Caco-2 (cell line): Measurements from ENCODE around the gene CKAP2L. TPM values are rescaled to one million over a fixed set of nuclear protein-coding genes. Genes with fewer than 3 reads are reported as not detected.

ENCODE experiments used
- BruUV-seq: library from RNA; stranded (reverse); fragments of 400-500 nt; replicated peaks from 2 replicates; lab custom pipeline; 2021; lab: Mats Ljungman, UMichigan
- CTCF ChIA-PET: fragments of 300-600 bp; sonication (Branson Sonifier 250); formaldehyde crosslinking; loops from one replicate; lab custom pipeline; 2022; ENCODE audit warnings: antibody characterized with exemption; lab: Charles Lee
- POLR2A ChIA-PET: fragments of 300-600 bp; sonication (Branson Sonifier 250); formaldehyde crosslinking; loops from one replicate; lab custom pipeline; 2022; ENCODE audit warnings: antibody characterized with exemption; lab: Charles Lee
- DNase-seq, 2 experiments: peaks; one replicate each; pipeline versions ENCODE4 v3.0.0 to v3.0.0-alpha.2; 2020 to 2022
- H3K27me3 ChIP-seq: replicated peaks from 2 replicates; pipeline ENCODE4 v1.6.0; 2011; ENCODE audit warnings: low read length; ENCODE audit not compliant: control insufficient read depth, insufficient read depth
- H3K36me3 ChIP-seq: 2 replicates; pipeline ENCODE4 v1.5.1; 2011; ENCODE audit warnings: low read length; ENCODE audit not compliant: control insufficient read depth, insufficient read depth
- H3K4me1 ChIP-seq: fragments of 250-450 bp; sonication (Bioruptor Pico); 2 replicates; pipeline ENCODE4 v1.5.1; 2020; ENCODE audit warnings: mild to moderate bottlenecking
- H3K4me3 ChIP-seq: 2 replicates; pipeline ENCODE4 v1.5.1; 2011; ENCODE audit warnings: low read depth, mild to moderate bottlenecking, control low read depth, low read length
- H3K9me3 ChIP-seq: fragments of 250-450 bp; sonication (Bioruptor Pico); 2 replicates; pipeline ENCODE4 v1.5.1; 2020; ENCODE audit warnings: mild to moderate bottlenecking, moderate library complexity
- H3K27ac Mint-ChIP-seq: one replicate; pipeline ENCODE4 v1.8.0; 2022; ENCODE audit warnings: mixed read lengths; ENCODE audit not compliant: unreplicated experiment
- H3K27me3 Mint-ChIP-seq: one replicate; pipeline ENCODE4 v1.8.0; 2022; ENCODE audit warnings: mixed read lengths; ENCODE audit not compliant: insufficient read depth, unreplicated experiment
- H3K36me3 Mint-ChIP-seq: one replicate; pipeline ENCODE4 v1.8.0; 2022; ENCODE audit warnings: mild to moderate bottlenecking, mixed read lengths; ENCODE audit not compliant: insufficient read depth, unreplicated experiment
- H3K4me1 Mint-ChIP-seq: one replicate; pipeline ENCODE4 v1.8.0; 2022; ENCODE audit warnings: low read depth, mixed read lengths; ENCODE audit not compliant: unreplicated experiment
- H3K4me3 Mint-ChIP-seq: one replicate; pipeline ENCODE4 v1.8.0; 2022; ENCODE audit warnings: mild to moderate bottlenecking, moderate library complexity, mixed read lengths; ENCODE audit not compliant: unreplicated experiment
- H3K9me3 Mint-ChIP-seq: one replicate; pipeline ENCODE4 v1.8.0; 2022; ENCODE audit warnings: mixed read lengths; ENCODE audit not compliant: unreplicated experiment
- intact Hi-C: fragments of 100-400 bp; cut with micrococcal nuclease; formaldehyde crosslinking; loops from one replicate; pipeline ENCODE4 v1.10.0; 2022; ENCODE audit not compliant: unreplicated experiment
- total RNA-seq: library from RNA; stranded (reverse); gene quantifications from 2 replicates; pipeline ENCODE4 v1.2.3, GENCODE V29; 2022
- TF ChIP-seq, protein P1 (sequence below), 2 experiments: fragments of 200-600 bp in 1 of 2; IDR thresholded peaks; 1 replicate in 1 of 2; 2 replicates in 1 of 2; pipeline versions ENCODE4 v1.5.1 to v1.8.0; 2011 to 2022; ENCODE audit warnings: antibody characterized with exemption in 1 of 2, control low read depth in 1 of 2, inconsistent platforms in 1 of 2, low read depth in 1 of 2, low read length in 1 of 2, mild to moderate bottlenecking in 1 of 2, moderate library complexity in 1 of 2; ENCODE audit not compliant: insufficient read depth in 1 of 2, severe bottlenecking in 1 of 2, unreplicated experiment in 1 of 2

The CKAP2L gene
- total RNA-seq, 1 experiment from 2014 or later, result 20.7 TPM

DNA sequence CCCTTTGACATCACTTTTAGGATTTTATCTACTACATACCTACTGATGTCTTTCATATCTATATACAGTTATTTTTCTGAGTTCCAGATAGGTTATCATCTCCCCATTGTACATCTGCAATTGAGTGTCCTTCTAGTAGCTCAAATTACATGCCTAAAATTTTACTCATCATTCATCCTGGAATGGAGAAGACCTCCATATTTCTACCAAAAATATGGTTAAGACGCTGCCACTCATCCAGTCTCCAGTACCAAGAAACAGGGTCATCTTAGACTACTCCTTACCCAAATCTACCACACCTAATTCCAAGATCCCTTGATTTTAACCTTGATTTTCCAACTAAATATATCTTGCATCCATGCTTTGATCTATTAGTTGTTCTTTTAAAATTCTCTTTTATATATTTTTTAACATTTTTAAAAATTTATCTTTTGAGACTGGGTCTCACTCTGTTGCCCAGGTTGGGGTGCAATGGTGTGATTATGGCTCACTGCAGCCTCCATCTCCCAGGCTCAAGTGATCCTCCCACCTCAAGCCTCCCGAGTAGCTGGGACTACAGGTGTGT, 8.6 kb upstream of the CKAP2L start:
- BruUV-seq, result no TSS peak
- H3K27me3 Mint-ChIP-seq, result no peaks in the 10 kb centered on the region
- H3K9me3 Mint-ChIP-seq, result peaks cover 9% of the 10 kb centered on the region
- no peaks in the 10 kb centered on the region for H3K36me3 Mint-ChIP-seq
- H3K4me3 ChIP-seq, result no peak overlapping the region
- no peaks in the 10 kb centered on the region for H3K36me3 ChIP-seq
- no peaks in the 10 kb centered on the region for H3K4me1 ChIP-seq
- no peaks in the 10 kb centered on the region for H3K4me1 Mint-ChIP-seq
- ChIA-PET POLR2A (no interaction called here), CTCF (no interaction called here)
- H3K9me3 ChIP-seq, result no peaks in the 10 kb centered on the region
- H3K4me3 Mint-ChIP-seq, result no peak overlapping the region
- TF ChIP-seq, protein P1, sequence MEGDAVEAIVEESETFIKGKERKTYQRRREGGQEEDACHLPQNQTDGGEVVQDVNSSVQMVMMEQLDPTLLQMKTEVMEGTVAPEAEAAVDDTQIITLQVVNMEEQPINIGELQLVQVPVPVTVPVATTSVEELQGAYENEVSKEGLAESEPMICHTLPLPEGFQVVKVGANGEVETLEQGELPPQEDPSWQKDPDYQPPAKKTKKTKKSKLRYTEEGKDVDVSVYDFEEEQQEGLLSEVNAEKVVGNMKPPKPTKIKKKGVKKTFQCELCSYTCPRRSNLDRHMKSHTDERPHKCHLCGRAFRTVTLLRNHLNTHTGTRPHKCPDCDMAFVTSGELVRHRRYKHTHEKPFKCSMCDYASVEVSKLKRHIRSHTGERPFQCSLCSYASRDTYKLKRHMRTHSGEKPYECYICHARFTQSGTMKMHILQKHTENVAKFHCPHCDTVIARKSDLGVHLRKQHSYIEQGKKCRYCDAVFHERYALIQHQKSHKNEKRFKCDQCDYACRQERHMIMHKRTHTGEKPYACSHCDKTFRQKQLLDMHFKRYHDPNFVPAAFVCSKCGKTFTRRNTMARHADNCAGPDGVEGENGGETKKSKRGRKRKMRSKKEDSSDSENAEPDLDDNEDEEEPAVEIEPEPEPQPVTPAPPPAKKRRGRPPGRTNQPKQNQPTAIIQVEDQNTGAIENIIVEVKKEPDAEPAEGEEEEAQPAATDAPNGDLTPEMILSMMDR (IDR thresholded peaks at IDR 0.05; ENCODE audit: insufficient read depth in 1 of 2, low read depth in 1 of 2, low read length in 1 of 2, severe bottlenecking in 1 of 2, unreplicated experiment in 1 of 2), result no peak
- no peaks in the 10 kb centered on the region for H3K27me3 ChIP-seq
- H3K27ac Mint-ChIP-seq, result no peak overlapping the region
- intact Hi-C loops, result no loop called here
- no peak for DNase-seq

DNA sequence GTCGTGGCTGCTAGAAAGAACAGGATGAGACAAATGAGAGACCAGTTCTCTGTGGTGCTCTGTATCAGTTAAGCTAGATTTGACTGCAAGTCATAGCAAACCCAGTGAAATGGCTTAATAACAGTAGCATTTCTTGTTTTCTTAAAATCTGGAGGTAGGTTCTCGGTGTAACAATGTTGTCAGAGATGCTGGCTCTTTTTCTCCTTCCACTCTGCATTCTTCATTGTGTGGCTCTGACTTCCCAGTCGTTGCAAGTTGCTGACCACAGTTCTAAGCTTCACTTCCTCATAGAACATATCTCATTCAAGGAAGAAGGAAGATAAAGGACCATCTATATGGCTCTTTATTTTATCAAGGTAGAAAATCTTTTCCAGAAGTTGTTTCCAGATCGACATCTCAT, 7.9 kb upstream of the CKAP2L start:
- Histone ChIP-seq H3K9me3 (no peaks in the 10 kb centered on the region), H3K36me3 (no peaks in the 10 kb centered on the region), H3K4me3 (no peak overlapping the region), H3K4me1 (no peaks in the 10 kb centered on the region), H3K27me3 (no peaks in the 10 kb centered on the region)
- TF ChIP-seq, protein P1 (IDR thresholded peaks at IDR 0.05; ENCODE audit: insufficient read depth in 1 of 2, low read depth in 1 of 2, low read length in 1 of 2, severe bottlenecking in 1 of 2, unreplicated experiment in 1 of 2), result no peak
- H3K27me3 Mint-ChIP-seq, result no peaks in the 10 kb centered on the region
- no TSS peak for BruUV-seq
- POLR2A ChIA-PET, result no interaction called here
- H3K9me3 Mint-ChIP-seq, result peaks cover 9% of the 10 kb centered on the region
- no peak overlapping the region for H3K4me3 Mint-ChIP-seq
- H3K4me1 Mint-ChIP-seq, result no peaks in the 10 kb centered on the region
- no peak overlapping the region for H3K27ac Mint-ChIP-seq
- intact Hi-C loops, result no loop called here
- CTCF ChIA-PET, result no interaction called here
- H3K36me3 Mint-ChIP-seq, result no peaks in the 10 kb centered on the region
- no peak for DNase-seq

DNA sequence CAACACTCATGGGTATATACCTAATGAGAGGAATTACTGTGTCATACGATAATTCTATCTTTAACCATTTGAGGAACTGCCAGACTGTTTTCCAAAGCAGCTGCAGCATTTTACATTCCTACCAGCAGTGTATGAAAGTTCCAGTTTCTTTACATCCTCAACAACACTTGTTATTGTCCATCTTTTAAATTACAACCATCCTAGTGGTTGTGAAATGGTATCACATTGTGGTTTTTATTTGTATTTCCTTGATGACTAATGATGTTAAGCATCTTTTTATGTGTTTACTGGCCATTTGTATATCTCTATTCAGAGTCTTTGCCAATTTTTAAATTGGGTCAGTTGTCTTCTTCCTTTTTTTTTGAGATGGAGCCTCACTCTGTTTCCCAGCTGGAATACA, 4.0 kb upstream of the CKAP2L start:
- intact Hi-C loops, result no loop called here
- H3K27me3 ChIP-seq, result no peaks in the 10 kb centered on the region
- no peak overlapping the region for H3K4me3 ChIP-seq
- H3K27ac Mint-ChIP-seq, result no peak overlapping the region
- H3K36me3 ChIP-seq, result no peaks in the 10 kb centered on the region
- no TSS peak for BruUV-seq
- ChIA-PET CTCF (no interaction called here), POLR2A (no interaction called here)
- H3K4me1 ChIP-seq, result 0 out of 2 replicates have a peak, but pooled peaks cover 4% of the 10 kb centered on the region
- no peaks in the 10 kb centered on the region for H3K9me3 ChIP-seq
- H3K27me3 Mint-ChIP-seq, result no peaks in the 10 kb centered on the region
- peaks cover 8% of the 10 kb centered on the region for H3K36me3 Mint-ChIP-seq
- DNase-seq, result no peak
- peaks cover 14% of the 10 kb centered on the region for H3K4me1 Mint-ChIP-seq
- H3K9me3 Mint-ChIP-seq, result no peaks in the 10 kb centered on the region
- H3K4me3 Mint-ChIP-seq, result no peak overlapping the region
- TF ChIP-seq, protein P1 (IDR thresholded peaks at IDR 0.05; ENCODE audit: insufficient read depth in 1 of 2, low read depth in 1 of 2, low read length in 1 of 2, severe bottlenecking in 1 of 2, unreplicated experiment in 1 of 2), result no peak
